HG03469 (cell line): ENCODE measurements around the gene NCAM2.
"Not testable (repeated sequence)": the region's sequence is repeated elsewhere in the genome, so short reads cannot be mapped to it uniquely, and the experiment has no call there.

ENCODE experiments used
- ATAC-seq: cut with Tn5 transposase; IDR thresholded peaks from one replicate; pipeline ENCODE4 v1.9.1; 2021; ENCODE audit warnings: mild to moderate bottlenecking, moderate library complexity, moderate number of reproducible peaks; ENCODE audit not compliant: unreplicated experiment

The NCAM2 gene

DNA sequence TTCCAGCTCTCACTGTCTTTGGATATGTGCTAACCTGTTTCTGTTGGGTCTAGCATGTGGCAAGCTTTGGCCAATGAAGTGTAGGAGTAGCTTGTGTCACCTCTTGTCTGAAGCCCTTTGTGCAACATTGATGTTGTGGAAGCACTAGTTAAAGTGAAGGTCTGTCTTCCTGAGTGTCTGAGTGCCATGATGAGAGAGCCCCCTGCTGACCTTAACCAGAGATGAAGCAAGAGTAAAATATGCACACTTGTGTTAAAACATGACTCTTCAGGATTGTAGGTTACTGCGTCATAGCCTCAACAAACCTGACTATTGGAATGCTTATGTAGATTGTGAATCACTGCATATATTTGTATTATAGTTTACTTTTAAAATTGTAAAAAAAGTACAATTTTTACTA, 103.7 kb downstream of the NCAM2 start:
- no peak for ATAC-seq

DNA sequence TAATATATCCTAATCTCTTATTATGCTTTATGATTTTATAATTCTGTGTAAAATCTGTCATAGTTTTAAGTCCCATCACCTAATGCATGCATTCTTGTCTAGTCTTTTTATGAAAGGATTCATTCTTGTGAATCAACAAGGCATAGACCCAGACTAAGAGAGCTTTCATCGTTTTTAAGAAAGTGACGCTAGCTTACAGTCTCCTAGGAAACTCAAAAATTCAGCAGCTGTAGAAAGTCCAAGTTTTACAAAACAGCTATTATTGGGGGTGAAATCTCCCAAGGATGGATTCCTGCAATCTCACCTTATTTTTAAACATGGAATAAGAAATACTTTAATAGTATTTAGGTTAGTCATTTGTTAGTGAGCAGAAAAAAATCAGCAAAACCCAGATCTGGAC, 104.7 kb downstream of the NCAM2 start:
- ATAC-seq, result no peak

DNA sequence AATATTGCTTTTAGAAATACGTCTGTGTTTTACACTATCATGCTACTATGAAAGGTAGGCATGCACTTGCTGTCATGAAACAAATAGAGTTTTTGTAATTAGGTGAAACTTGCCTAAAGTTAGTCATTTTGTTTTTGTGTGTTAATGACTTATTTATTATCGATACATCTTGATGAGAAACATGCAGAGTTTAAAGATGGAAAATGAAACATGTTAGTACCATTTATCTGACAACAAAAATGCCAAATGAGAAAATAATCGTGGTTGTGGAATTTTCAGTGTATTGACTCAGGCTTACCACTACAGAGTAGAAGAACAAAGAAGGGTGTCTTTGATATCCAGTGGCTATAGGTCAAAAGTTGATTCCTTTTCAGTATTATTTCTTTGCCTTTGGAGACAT, 105.5 kb downstream of the NCAM2 start:
- ATAC-seq, result no peak

DNA sequence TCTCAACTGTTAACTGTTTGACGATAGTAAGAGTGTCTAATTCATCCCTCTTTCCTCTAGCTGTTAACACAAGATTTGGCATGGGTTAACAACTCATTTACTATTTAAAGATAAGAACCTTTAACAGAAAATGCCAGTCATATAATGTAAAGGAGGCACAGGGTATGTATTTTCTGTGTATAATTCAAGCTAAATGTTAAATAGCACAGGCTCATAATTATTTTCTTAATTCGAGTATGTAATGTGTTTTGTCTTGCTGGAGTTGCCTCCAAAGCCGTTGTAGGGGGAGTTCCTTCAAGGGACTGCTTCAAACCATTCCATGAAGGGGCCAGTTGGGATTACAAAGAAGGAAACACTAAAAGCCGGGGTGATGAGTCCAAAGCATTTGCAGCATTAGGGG, 111.5 kb downstream of the NCAM2 start:
- ATAC-seq, result no peak

DNA sequence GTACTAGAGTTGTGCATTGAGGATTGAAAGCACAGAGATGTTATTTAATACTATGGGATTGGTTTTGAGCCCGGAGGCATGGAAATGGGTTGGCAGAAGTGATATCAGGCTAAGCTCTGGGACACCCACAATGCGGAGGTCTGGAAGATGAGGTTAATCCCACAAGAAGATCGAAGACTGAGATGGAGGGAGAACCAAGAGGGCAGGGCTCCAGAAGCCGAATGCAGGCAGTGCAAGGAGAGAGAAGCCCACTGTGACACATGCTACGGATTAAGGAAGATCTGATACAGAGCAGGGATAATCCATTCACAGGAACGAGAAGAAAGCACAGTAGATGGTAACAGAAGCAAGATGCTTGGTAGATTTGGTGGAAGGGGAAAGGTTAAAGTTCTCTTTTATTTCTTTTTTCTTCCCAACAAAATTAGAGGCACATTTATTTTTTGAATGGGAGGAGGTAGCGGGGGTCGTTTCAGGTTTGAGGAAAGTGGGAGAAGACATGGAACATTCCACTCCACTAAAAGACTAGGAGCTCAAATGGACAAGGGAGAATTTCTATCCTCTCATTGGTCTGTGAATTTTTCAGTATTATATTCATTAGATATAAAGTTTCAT, 113.2 kb downstream of the NCAM2 start:
- ATAC-seq, result no peak

DNA sequence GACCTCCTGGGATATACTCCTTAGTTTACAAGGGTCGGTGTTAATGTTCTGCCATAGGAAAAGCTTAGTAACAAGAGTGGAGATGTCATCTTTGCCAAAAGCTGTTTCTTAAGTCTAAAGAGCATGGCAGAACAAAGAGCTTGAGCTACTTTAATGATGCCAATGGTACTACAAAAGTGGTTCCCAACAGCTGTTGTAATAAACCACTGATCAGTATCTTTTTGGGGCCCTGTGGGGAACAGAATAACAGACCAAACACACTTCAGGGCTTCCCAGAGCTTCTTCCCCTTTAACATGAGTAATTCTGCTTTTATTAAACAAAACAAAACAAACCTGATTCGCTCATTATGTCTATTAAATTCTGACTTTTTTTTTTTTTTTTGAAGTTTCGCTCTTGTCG, 116.3 kb downstream of the NCAM2 start:
- no peak for ATAC-seq

DNA sequence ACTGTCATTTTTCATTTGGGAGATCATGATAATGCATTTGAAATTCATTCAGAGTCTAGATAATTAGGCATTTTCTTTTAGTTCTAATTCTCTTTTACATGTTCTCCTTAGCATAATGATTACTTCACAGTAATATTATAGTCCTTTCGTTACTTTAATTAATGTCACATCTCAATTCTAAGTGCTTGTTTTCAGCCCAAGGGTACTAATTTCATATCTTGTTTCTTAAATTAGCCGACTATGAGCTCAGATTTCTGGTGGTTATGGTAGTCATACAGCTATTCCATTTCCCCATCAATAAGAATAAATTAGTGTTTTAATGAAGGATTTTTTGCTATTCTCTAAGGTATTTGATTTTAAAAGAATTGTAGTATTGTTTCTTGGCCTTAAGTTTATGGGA, 120.9 kb downstream of the NCAM2 start:
- ATAC-seq, result no peak

DNA sequence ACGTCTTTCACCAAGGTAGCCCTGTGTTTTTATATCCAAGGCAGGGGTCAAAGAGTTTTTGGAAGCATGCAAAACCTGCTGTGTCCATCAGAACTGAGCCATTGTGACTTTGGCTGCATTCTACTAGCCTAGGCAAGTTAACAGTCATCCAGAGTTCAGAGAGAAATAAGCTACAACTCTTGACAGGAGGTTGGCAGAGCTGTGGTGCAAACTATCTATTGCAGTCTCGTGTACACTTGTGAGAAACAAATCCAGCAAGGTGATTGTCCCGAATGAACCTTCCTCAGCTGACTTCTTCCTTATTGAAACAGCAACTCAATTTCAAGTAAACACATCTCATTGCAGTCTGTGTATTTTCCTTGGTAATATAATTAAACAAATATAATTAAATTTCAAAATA, 124.5 kb downstream of the NCAM2 start:
- no peak for ATAC-seq

DNA sequence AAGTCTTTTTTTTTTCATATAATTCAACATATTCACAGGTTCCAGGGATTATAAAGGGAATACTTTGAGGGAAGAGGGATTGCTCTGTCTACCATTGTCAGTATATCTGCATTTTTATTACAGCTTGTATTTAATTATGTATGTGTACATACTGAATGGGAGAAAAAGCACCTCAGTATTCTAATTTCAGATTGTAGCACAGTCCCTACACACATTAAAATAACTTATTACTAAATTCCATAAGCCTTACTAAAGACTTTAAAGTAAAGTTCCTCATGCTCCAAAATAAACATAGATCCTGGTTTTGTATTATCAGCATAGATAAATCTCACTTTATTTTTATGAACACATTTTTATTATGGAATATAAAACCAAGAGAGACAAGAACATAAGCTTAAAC, 134.2 kb downstream of the NCAM2 start:
- no peak for ATAC-seq

DNA sequence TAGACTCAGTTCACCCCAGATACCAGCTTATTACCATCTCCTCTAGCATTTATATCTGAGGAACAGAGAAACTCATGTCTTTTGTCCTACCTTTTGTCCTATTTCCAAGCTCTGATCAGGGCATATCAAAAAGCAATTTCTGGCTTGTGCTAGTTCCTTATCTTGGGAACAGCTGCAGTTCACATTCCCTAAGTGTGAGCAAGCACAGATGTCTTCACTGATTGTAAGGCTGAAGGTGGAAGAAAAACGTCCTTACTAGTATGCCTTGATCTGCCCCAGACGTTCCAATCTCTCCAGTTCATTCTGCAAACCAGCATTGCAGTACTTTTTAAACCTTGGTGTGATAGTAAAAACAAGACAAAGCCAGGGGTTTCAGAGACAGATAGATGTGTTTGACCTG, 139.8 kb downstream of the NCAM2 start:
- no peak for ATAC-seq

DNA sequence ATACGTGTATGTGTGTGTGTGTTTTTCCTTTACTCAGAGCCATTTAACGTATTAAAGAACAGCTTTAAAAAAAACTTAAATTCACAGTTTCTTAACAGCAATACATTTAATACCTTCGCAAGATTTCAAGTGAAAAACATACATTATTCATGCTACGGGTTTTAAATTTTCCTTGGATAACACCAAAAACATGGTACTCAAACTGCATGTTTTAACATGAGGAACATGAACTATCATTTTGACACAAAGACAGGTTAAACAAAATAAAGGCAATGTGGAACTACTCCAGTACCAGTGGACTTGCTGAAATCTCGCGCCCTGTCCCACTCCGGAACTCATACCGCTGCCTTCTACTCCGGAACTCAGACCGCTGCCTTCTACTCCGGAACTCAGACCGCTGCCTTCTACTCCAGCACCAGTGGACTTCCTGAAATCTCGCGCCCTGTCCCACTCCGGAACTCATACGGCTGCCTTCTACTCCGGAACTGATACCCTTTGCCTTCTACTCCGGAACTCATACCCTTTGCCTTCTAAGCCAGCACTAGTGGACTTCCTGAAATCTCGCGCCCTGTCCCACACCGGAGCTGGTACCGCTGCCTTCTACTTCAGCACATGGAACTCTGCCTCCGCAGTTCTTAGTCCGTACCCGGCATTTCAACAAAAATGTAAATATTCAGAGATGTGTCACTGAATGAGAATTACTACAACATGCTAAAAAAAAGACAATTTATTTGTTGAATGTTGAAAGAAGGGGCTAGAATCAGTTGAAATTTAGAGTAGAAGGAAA, 148.6 kb downstream of the NCAM2 start:
- ATAC-seq, result no peak

DNA sequence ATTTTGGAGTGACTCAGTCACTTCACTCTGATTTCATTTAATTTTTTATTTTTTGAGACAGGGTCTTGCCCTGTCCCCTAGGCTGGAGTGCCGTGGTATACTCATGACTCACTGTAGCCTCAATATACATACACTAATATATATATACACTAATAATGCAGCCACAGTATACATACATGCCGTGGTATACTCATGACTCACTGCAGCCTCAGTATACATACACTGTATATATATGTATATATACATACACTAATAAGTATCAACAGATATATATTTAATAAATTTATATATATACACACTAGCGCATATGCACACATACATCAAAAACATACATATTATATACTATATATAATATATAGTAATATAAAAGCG, 149.2 kb downstream of the NCAM2 start:
- ATAC-seq, result no peak

DNA sequence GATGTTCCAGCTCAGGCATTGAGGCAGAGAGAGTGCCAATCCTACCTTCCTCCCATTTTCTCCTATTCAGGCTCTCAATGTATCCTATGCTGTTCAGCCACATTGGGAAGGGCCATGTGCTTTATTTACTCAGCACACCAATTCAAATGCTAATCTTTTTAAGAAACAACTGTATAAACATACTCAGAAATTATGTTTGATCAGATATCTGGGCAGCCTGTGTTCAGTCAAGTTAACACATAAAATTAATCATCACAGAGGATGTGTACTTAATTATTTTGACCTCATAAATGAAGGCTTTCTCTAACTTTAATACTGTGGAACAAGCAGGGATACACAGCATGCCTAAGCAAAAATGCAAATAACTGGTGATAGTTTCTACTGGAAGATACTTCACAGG, 149.8 kb downstream of the NCAM2 start:
- ATAC-seq, result no peak

DNA sequence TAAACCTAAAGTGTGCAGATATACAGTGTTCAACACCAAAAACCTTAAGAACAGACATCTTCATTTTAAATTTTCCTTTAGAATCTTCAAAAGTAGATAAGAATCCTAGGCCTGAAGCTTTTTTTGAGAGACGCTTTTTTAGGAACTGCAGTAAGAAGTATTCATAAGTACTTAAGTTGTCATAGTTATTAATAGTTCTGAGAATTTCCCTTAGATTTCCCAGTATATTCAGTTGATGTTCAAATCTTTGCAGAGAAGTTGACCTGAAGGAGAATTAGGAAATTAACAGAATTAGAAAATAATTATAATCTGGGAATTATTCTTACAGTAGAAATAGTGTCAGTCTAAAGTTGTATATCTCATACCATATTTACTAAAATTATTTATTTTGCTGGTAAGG, 150.3 kb downstream of the NCAM2 start:
- ATAC-seq, result no peak

DNA sequence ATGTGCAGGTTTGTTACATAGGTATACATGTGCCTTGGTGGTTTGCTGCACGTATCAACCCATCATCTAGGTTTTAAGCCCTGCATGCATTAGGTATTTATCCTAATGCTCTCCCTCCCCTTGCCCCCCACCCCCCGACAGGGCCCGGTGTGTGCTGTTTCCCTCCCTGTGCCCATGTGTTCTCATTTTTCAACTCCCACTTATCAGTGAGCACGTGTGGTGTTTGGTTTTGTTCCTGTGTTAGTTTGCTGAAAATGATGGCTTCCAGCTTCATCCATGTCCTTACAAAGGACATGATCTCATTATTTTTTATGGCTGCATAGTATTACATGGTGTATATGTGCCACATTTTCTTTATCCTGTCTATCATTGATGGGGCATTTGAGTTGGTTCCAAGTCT, 151.2 kb downstream of the NCAM2 start:
- not testable (repeated sequence) for ATAC-seq

DNA sequence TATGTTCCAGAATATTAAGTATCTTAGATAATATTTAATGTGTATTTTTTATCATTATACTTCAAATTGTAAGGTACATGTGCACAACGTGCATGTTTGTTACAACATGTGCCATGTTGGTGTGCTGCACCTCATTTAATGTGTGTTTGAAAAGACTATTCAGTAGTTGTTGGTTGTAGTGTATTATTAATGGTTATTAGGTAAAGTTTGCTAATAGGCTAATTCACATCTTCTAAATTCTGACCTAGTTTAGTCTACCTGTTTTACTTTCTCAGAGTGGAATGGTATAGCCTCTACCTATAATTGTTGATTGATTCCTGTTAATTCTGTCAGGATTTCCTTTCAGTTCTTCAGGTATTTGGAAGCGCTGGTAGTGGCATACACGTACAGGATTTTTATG, 153.0 kb downstream of the NCAM2 start:
- no peak for ATAC-seq

DNA sequence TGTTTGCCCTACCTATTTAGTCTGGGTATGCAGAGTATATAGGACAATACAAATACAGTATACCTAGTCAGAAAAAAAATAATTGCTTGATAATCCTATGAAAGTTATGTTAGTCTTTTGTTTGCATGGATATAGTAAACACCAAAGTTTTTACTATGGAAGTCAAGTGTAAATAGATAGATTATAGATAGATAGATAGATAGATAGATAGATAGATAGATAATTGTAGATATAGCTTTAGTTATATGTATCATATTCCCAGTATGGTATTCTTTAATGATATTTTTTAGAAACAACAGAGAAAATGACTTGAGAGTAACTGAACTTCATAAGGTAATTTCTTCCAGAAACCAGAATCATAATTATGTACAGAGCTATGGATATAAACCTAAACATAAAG, 158.2 kb downstream of the NCAM2 start:
- ATAC-seq, result no peak

DNA sequence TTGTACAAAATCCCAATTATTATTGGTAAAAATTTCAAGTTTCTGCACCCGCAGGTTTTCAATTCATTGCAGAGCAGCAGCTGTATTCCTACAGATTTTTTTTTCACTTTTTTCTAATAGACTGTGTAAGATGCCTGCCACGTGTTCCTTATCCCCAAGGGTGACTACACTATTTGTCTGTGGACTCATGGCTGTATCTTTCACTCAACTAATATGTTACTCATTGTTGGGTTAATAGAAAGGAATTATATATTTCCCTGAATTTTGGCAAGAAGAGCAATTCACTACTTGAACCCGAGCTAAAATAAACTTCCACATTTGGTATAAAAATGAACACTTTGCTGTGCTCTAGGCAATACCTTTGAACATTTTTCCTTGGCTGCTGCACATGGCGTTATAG, 158.7 kb downstream of the NCAM2 start:
- ATAC-seq, result no peak

DNA sequence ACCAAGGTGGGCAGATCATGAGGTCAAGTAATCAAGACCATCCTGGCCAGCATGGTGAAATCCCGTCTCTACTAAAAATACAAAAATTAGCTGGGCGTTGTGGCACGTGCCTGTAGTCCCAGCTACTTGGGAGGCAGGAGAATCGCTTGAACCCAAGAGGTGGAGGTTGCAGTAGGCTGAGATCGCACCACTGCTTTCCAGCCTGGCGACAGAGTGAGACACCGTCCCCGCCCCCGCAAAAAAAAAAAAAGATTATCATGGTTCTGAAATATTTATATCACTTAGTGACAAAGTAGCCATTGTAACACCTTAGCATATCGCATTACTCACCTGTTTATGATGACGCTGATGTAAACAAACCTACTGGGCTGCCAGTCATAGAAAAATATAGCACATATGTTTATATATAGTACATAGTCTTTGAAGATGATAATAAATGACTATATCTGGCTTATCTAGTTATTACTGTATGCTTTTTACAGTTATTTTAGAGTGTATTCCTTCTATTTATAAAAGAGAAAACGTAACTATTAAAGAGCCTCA, 160.2 kb downstream of the NCAM2 start:
- ATAC-seq, result no peak

DNA sequence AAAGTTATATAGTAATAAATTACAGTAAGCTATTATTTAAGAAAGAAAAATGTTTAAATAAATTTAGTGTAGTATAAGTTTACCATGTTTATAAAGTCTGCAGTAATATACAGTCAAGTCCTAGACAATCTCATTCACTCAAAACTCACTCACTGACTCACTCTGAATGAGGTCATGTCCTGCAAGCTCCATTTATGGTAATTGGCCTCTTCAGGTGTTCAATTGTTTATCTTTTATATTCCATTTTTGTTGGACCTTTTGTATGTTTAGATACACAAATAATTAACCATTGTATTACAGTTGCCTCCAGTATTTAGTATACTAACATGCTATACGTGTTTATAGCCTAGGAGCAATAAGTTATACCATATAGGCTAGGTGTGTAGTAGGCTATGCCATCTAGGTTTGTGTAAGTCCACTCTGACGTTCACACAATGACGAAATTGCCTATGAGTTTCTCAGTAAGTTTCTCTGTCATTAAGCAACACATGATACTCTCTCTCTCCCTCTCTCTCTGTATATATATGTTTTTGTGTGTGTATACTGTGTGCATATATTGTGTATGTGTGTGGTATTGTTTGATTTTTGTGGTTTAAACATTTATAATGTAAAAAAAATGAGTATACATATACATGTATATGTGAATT, 161.2 kb downstream of the NCAM2 start:
- ATAC-seq, result no peak

DNA sequence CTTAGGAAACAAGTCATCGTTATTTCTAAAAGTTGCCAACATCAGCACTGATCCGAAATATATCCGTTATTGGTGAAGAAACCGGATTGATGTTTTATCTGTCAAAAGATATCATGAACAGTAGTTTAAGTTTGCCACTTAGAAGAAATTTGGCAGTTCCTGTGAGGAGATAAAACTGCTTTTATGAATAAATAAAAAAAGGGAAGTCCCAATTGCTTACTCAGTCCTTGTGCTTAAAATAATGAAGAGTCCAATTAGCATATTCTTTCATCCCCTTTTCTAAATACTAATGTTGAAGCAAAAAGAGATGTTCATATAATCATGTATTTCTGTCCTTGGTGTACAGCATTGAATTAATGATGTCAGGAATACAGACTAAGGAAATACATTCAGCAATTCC, 164.6 kb downstream of the NCAM2 start:
- no peak for ATAC-seq

DNA sequence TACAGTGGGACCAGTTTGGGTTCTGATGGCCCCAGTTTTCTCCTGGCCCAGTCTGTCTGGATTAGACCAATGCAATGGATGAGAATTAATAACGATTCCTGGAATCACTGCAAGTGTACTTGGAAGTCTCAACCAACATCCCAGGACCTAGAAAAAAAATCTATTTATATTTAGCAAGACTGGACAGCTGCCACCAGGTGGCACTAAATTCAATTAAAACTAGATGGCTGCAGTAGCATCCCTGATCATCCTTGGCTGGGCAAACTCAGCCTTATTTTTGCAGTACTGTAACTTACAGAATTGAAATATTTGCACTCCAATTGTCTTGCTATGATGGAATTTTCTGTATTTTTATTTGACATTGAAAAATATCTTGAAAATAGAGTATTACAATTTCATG, 165.7 kb downstream of the NCAM2 start:
- ATAC-seq, result no peak
